Activated effector memory CD4-positive, alpha-beta T cell treated with anti-CD3 and anti-CD28 coated beads, Interleukin-2, amount 50 U/mL, for 16 hours (primary cell): ENCODE data around the gene COBL.

ENCODE experiments used
- DNase-seq: peaks from one replicate; pipeline ENCODE4 v3.0.0-alpha.2; 2020

COBL gene

GRCh38 chr7:51270965-51271364 lies 45.6 kb downstream of the COBL start:
- no peak for DNase-seq

GRCh38 chr7:51269911-51270310 lies 46.7 kb downstream of the COBL start:
- DNase-seq = no peak

DNA sequence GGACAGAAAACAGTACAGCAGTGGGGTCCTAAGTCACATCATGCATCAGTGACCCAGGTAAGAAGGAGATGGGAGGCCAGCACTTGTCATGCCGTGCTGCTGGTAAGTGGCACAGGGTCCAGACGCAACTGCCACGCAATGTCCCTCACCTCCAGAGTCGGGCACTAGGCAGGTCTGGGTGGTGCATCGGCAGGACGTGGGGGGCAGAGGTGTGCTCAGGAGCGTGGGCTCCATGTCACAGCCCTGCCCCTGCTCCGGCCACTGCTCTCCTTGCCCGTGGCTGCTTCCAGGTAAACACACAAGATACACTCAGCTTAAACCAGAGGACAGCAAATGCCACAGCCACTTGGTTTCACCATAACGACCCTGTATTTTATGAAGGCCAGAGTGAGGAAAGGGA lies 47.3 kb downstream of the COBL start:
- DNase-seq = no peak

GRCh38 chr7:51268859-51269258 lies 47.8 kb downstream of the COBL start:
- no peak for DNase-seq

GRCh38 chr7:51267169-51267568 lies 49.4 kb downstream of the COBL start:
- no peak for DNase-seq

- no peak for DNase-seq
These were observed 51.3 kb downstream of the COBL start for GRCh38 chr7:51265066-51265907.

DNA sequence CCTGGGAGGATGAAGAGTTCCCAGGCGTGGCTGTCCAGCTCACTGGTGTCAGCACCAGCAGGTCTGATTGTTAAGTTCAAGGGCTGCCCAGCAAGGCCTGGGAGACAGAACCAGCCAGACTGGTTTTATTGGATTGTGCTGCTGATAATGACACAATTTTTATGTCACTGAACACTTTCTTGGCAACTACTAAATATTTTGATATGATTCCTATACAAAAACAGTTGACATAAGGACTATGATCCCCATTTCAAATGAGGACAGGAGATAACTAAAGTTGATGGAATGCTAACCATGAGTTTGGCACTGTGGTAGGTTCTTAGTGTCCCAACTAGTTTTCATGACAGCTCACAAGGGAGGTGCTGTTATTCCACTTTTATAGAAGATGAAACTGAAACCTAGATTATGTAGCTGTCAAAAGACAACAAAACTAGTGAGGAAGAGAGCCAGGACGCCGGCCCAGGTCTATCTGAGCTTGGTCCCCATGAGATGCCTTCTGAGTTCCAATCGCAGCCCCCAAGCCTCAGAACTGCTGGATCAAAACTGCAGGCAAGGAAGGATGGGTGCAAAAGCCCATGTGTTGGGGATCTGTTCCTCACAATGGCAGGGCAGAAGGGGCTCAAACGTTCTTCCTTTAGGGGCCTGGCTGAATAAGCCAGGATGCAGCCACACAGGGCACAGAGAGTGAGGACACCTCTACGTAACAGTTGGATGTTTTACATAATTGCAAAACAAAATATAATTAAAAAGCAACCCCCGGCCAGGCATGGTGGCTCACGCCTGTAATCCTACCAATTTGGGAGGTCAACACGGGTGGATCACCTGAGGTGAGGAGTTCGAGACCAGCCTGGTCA lies 52.8 kb downstream of the COBL start:
- DNase-seq = no peak

DNA sequence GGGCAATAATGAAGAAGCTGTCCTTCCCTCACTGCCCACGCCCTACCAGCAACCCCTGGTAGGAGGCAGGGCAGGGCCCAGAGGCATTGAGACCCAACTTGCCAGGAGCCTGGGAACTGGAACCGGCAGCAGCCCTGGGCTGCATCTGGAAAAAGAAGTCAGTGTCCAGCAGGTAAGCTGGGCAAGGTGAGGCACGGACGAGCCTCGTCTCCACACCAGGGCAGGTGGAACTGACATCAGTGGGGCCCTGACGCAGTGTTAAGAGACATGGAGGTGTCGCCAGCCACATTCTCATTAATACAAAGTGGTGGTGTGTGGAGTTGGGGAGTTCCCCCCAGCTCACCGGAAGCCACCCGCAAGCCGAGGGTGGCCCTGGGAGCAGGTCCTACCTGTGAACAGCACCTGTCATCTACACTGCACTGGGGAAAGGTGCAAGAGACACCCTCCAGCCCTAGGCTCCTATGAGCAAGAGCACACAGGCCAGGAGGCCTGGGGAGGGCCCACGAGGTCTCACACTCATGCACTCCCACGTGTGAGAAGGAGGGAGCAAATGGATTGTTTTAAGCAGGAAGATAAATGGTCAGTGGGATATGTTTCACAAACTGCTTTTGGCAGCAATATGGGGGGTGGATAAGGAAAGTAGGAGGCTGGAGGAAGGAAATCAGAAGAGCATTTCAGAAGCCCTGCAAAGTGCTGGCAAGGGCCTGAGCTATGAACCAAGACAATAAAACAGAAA lies 53.6 kb downstream of the COBL start:
- DNase-seq = no peak

GRCh38 chr7:51261950-51262795 lies 54.4 kb downstream of the COBL start:
- no peak for DNase-seq

GRCh38 chr7:51261117-51261835 lies 55.3 kb downstream of the COBL start:
- DNase-seq = no peak

DNA sequence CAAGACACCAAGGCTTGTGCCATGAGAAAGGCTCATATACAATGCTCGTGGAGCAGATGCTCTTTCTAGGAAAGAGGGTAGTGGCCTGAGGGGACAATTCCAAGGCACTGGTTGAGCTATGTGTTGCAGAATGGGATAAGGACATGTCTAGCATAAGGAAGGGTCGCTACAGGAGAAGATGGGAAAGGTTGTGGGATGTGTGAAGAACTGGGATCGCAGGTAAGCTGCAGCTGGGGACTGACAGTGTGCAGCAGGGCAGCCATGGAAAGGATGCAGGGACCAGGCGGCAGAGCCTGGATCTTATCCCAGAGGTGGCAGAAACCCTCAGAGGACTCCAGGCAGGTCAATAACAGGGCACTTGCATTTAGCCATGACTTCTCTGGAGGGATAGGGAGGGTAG lies 56.1 kb downstream of the COBL start:
- DNase-seq = no peak

GRCh38 chr7:51259766-51260165 lies 56.8 kb downstream of the COBL start:
- DNase-seq = no peak

DNA sequence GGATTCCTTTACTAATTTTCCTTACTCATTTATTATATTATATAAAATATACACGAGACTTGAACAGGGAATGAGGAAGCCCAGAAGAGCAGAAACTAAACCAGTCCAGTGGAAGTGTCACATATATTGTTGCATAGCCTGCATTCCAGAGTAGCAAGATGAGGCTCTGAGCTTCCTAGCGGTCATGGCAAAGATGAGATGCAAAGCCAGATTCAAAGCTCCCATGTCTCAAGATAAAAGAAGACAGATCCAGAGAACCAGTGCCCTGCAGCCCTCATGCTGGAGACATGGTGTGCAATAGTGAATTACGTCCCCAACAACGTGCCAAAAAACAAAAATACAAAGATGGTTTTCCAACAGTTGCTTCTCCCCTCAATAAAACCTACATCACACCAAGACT lies 59.7 kb downstream of the COBL start:
- no peak for DNase-seq

- no peak for DNase-seq
These were observed 60.3 kb downstream of the COBL start for GRCh38 chr7:51256209-51256781.

GRCh38 chr7:51255536-51256208 lies 60.9 kb downstream of the COBL start:
- DNase-seq = no peak

- no peak for DNase-seq
These were observed 61.6 kb downstream of the COBL start for GRCh38 chr7:51255036-51255435.

DNA sequence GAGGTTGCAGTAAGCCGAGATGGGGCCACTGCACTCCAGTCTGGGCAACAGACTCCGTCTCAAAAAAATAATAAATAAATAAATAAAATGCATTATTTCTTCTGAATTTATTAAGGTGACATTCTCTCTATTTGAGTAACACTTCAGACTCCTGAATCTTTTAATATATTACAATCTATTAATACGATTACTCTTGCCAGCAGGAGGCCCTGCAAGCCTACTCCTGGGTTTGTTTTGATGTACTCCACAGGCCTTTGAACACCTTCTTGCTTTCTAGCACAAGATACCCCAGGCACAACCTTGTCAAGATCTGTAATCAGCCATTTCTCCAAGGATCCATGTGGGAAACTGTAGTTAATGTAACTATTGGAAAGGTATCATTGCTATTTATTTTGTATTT lies 63.5 kb downstream of the COBL start:
- DNase-seq = no peak

DNA sequence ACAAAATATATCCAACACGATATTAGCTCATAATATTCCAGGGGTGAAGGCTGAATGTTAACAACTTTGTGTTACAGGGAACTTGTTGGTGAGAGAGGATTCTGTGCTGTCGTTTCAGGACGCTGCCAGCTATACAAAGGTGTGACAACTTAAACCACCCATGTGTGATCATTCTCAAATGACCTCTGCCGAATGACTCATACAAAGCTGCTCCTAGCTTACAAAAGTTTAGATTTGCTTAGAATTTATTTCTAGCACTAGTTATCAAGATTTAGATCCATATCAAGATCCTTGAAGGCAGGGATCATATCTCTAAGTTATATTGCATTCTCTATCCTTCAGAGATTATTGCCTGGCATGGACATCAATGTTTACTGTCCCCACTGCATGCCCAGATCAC lies 65.3 kb downstream of the COBL start:
- no peak for DNase-seq

DNA sequence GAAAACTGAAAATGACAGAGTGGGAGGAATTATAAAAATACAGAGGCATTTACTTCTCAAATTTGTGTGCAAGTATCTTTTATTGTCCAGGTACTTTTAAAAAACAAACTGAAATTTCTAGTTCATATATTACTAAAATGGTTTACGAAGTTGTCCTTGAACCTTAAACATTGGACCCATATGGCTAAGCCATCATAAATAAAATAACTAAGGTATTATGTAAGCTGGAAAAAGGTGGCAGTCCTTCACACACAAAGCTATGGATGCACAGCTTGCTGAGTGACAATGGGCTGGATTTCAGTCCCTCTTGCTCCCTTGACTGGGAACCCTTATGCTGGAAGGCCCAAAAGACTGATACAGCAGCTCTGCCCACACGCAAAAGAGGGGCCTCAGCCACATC lies 66.1 kb downstream of the COBL start:
- DNase-seq = no peak

DNA sequence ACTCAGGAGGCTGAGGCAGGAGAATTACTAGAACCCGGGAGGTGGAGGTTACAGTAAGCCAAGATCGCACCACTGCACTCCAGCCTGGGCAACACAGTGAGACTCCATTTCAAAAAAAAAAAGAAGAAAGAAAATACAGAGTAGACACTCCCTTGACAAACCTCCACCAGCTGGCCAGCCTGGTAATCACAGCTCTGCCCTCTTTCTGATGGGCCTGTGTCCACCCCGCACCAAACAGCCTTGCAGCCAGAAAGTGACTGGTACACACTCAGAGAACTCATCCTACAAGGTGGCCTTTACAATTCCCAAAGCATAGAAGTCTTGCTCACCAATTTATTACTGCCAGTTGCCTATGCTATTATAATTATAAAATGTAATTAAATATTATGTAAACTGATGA lies 66.6 kb downstream of the COBL start:
- DNase-seq = no peak
